GM18519 (cell line): ENCODE data around the gene PLB1.
"Not testable (repeated sequence)": the region's sequence is repeated elsewhere in the genome, so short reads cannot be mapped to it uniquely, and the experiment has no call there.

Source experiments
- ATAC-seq: cut with Tn5 transposase; IDR thresholded peaks from one replicate; pipeline ENCODE4 v1.9.1; 2021; ENCODE audit warnings: mild to moderate bottlenecking, moderate library complexity; ENCODE audit not compliant: unreplicated experiment, low FRiP score

Gene PLB1

DNA sequence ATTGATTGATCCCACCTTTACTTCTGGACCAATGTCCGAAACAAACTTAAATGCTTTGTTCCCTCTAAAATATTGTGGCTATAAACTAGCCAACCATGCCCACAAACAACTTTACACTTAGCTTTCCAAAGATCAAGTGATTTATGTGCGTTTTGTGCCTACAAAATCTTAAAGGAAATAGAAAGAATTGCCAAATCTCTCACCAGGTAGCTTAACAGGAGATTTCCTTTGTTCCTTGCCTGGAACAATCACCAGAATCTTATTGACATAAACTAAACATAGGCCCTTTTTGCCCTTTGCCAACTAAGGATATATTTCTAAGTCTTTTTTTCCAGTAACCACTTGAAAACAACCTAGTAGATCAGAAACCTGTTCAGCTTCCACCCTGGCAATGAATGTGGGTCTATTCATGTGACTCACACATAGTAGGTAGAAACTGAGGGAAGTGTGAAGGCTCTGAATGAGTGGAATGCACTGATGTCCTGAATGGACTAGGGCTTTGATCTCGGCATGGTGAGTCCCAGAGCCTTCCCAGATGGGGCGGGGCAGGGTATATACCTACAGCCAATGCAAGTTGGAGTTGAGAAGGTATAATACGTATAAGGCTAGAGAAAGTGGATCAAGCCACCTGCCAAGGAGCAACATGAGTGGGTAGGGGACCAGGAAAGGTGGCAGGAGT lies 161.2 kb downstream of the PLB1 start:
- no peak for ATAC-seq

DNA sequence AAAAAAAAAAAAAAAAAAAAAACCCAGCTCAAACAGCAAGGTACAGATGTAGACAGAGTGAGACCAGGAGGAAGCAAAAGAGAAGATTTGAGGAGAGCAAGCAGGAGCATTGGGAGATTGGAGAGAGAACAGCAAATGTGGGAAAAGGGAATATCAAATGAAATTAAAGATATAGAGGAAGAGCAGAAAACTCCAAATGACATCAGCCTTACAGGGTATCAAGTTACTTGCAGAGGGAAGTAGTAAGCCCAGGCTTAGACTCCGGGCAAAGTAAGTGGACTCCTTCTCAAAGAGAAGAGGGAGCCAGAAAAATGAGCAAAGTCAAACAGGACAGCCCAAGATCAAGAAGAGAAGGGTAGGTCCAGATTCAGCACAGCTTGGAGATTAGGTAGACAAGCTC lies 162.5 kb downstream of the PLB1 start:
- no peak for ATAC-seq

GRCh38 chr2:28659127-28659526 lies 163.3 kb downstream of the PLB1 start:
- ATAC-seq, result no peak

DNA sequence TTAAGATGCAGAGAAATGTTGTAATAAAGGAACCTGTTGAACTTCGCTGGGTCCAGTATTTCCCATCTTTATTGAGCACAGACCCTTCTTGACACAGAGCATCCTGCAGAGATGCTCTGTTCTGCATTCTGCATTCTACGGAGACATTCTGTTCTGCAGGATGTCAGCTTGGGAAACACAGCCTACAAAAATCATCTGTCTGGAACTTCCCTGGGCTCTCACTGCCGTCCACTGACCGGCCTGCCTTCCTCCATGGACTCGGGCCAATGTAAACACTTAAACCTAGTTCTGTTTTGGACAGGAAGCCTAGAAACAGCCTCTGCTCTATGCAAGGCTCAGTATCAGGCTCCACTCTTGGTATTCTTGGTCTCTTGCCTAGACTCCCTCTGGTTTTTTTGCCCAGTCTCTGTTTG lies 165.7 kb downstream of the PLB1 start:
- ATAC-seq, result no peak

DNA sequence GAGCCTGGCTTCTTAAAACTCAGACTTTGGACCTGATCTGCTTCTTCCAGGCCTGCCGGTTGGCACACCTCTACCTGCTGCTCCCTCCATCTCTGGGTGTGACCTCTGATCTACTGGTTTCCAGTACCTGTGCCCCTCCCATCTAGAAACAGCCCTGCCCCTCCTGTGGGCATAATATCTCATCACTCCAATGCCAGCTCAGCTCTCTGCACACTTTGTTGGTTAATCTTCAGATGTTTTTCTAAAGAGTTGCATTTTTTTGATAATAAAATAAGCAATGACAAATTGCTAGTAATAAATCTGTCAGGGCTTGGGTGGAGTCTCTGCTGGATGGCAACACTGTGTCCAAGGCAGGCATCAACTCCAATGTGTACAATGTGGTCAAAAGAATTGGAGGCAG lies 166.2 kb downstream of the PLB1 start:
- ATAC-seq, result no peak

DNA sequence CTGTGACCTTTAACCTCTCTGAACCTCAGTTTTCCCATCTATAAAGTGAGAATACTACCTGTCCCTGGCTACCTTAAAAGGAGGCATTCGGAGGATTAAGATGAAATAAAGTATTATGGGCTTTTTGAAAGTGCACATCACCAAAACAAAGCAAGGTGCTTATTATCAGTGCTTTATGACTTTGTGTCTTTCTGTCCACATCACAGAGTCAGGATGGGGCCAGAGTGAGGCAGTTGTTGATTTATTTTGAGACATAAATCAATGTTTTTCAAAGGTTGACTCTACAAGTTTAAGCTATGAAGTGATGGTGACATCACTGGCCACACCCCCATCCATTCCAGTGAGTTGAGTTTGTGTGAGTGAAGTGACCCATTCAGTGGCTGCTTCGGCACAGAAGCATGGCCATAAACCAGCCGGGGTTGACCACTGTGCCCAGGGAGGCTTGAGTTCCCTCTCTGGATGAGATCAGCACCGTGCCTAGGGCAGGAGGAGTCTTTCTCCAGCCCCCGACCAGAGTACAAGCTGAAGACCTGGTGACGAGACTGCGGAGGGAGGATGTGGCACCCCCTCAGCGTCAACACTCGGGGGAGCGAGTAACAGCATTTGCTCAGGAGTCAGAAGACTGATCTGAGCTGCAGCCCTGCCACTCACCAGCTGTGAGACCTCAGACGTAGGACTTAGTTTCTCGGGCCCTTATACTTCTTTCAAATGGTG lies 166.8 kb downstream of the PLB1 start:
- no peak for ATAC-seq

GRCh38 chr2:28663359-28663758 lies 167.5 kb downstream of the PLB1 start:
- ATAC-seq, result no peak

GRCh38 chr2:28664120-28664842 lies 168.4 kb downstream of the PLB1 start:
- no peak for ATAC-seq

- ATAC-seq, result no peak
Observed at GRCh38 chr2:28665041-28665704, 169.3 kb downstream of the PLB1 start.

DNA sequence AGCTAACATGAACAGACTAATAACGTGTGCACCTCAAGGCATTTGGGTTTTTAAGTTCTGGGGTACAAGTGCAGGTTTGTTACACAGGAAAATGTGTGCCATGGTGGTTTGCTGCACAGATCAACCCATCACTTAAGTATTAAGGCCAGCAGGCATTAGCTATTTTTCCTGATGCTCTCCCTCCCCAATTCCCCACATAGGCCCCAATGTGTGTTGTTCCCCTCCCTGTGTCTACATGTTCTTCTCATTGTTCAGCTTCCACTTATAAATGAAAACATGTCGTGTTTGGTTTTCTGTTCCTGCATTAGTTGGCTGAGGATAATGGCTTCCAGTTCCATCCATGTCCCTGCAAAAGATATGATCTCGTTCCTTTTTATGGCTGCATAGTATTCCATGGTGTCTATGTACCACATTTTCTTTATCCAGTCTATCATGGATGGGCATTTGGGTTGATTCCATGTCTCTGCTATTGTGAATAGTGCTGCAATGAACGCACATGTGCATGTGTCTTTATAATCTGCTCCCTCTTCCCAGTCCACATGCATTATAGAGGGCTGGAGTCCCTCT lies 170.0 kb downstream of the PLB1 start:
- ATAC-seq, result not testable (repeated sequence)

DNA sequence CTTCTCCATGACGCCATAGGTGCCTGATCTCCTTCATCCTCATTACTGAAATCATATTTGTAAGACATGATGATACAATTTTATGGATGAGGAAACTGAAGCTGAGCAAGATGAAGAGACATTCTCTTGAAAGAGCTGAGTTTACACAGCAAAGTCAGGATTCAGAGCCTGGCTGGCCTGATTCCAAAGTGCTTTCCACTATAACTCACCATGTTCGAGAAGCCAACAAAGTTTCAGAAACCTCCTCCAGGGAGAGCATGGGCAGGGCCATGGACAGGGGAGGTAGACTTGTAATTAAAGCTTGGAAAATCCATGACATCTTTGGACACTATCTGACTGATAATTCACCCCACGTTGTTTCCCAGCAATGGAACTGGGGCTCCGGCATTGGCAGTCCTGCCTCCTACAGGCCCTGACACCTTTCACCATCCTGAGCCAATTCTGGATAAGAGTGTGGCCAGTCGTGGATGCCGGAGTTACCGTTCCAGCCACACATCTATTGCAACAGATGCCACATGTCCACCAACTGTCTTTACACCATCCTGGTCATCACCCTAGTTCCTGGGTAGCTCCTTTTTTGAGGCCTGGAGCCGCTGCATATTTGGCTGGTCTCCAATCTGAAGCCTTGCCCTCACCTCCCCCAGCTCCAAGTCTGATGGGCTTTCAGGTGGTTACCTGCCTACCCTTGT lies 170.8 kb downstream of the PLB1 start:
- no peak for ATAC-seq

DNA sequence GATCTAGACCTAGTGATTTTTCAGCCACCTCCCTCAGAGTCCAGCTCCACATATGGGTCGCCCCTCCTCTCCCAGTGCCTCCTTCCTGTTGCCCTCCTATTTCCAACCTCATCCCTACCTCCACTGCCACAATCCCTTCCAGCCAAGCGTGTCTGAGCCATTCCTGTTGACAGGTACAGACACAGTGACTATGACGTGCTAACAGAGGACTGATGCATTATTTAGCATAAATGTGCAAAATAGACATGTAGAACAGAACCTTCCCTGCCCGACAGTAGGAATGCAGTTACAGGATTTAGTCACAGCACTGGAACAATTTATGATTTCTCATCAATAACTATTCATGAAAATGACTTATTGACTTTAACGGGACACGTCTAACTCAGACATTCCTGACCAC lies 171.4 kb downstream of the PLB1 start:
- no peak for ATAC-seq

- ATAC-seq, result no peak
Observed at GRCh38 chr2:28668106-28668814, 172.4 kb downstream of the PLB1 start.

DNA sequence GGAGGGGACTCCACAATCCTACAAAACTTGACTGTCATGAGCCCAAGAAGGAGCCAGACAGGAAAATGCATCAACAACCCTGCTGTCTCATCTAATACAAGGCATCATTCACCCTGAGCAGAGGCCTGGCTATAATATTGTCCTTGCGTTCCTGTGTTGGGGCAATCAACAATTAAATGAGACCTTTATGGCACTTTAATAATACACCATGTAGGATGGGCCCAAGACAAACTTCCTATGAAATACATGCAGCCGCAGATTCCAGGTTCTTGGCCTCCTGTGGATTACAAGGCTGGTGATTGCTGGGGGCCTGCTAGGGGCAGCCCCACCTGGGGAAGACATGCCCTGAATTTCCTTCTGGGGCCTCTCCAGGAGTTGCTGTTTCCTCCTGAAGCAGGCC lies 173.0 kb downstream of the PLB1 start:
- ATAC-seq, result no peak

DNA sequence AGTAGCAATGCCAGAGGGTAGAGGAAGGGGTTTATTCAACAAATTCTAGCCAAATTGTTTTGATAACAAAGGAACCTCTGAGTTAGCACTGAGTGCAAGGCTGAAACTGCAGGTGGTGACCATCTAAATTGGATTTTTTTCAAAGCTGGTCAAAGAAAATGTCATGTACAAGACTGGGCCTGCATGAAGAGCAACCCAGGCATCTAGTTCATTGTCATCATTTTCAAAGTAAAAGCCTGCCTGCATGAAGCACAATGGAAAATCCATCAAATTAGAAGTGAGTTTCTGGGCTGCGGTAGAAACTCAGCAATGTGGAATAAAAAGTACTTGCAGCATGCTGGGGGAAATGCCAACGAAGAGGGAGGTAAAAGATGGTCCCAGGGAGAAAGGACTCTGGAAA lies 175.0 kb downstream of the PLB1 start:
- no peak for ATAC-seq

- ATAC-seq, result no peak
Observed at GRCh38 chr2:28673338-28673737, 177.5 kb downstream of the PLB1 start.

GRCh38 chr2:28674062-28674712 lies 178.3 kb downstream of the PLB1 start:
- ATAC-seq, result no peak

GRCh38 chr2:28674713-28675068 lies 178.8 kb downstream of the PLB1 start:
- ATAC-seq, result no peak

- no peak for ATAC-seq
Observed at GRCh38 chr2:28676152-28676835, 180.4 kb downstream of the PLB1 start.
